ENCODE measurements around the gene CNDP1.

- TF ChIP-seq CTCF (IDR thresholded peaks at IDR 0.05) = no peak
- TF ChIP-seq POLR2A (IDR thresholded peaks at IDR 0.05) = no peak
Measured at GRCh38 chr18:74624466-74624865, 90.2 kb downstream of the CNDP1 start.
